Keratinocyte (primary cell): ENCODE results near the gene F8A3. TPM values are rescaled to one million over a fixed set of nuclear protein-coding genes. Genes with fewer than 3 reads are reported as not detected.
"Not testable (repeated sequence)": the region's sequence is repeated elsewhere in the genome, so short reads cannot be mapped to it uniquely, and the experiment has no call there.

ENCODE experiments used
- DNase-seq: peaks from one replicate; pipeline ENCODE4 v3.0.0-alpha.2; 2011; ENCODE audit warnings: low read depth, missing footprints, low spot score
- FAIRE-seq: peaks from 2 replicates; lab custom pipeline; 2011; peaks lifted over from hg19 to GRCh38; lab: Jason Lieb, UNC
- H2AFZ ChIP-seq: 2 replicates; pipeline ENCODE4 v1.6.0; 2012; ENCODE audit warnings: low read length, control low read depth, inconsistent platforms; ENCODE audit not compliant: control insufficient read depth
- H3K27ac ChIP-seq: 2 replicates; pipeline ENCODE4 v1.5.1; 2011; ENCODE audit warnings: low read length; ENCODE audit not compliant: control insufficient read depth, insufficient read depth
- H3K27me3 ChIP-seq: 3 replicates; pipeline ENCODE4 v1.6.0; 2011; ENCODE audit warnings: low read length; ENCODE audit not compliant: control insufficient read depth, insufficient read depth; ENCODE audit errors: extremely low read depth
- H3K36me3 ChIP-seq, 2 experiments: 2 replicates in 1 of 2; 3 replicates in 1 of 2; pipeline ENCODE4 v1.5.1; 2011; ENCODE audit warnings: low read length in 2 of 2, mild to moderate bottlenecking in 1 of 2; ENCODE audit not compliant: control insufficient read depth in 2 of 2, insufficient read depth in 2 of 2; ENCODE audit errors: extremely low read depth in 1 of 2
- H3K4me1 ChIP-seq: 3 replicates; pipeline ENCODE4 v1.5.1; 2011; ENCODE audit warnings: low read length; ENCODE audit not compliant: control insufficient read depth, insufficient read depth; ENCODE audit errors: extremely low read depth
- H3K4me2 ChIP-seq: 3 replicates; pipeline ENCODE4 v1.6.0; 2011; ENCODE audit warnings: low read depth, low read length; ENCODE audit not compliant: control insufficient read depth, insufficient read depth; ENCODE audit errors: extremely low read depth
- H3K4me3 ChIP-seq, 3 experiments: fragments of 200-600 bp in 1 of 3; sonication (generic) in 1 of 3; 2 replicates in 2 of 3; 3 replicates in 1 of 3; pipeline ENCODE4 v1.5.1; 2011 to 2016; ENCODE audit warnings: low read length in 3 of 3, mild to moderate bottlenecking in 3 of 3, control low read depth in 2 of 3, inconsistent platforms in 1 of 3, low read depth in 1 of 3, mixed read lengths in 1 of 3, mixed run types in 1 of 3, moderate library complexity in 1 of 3; ENCODE audit not compliant: control insufficient read depth in 2 of 3, insufficient read depth in 2 of 3; ENCODE audit errors: extremely low read depth in 1 of 3
- H3K79me2 ChIP-seq: 2 replicates; pipeline ENCODE4 v1.6.0; 2012; ENCODE audit warnings: low read length; ENCODE audit not compliant: control insufficient read depth, insufficient read depth
- H3K9ac ChIP-seq: 3 replicates; pipeline ENCODE4 v1.6.0; 2011; ENCODE audit warnings: low read length; ENCODE audit not compliant: control insufficient read depth, insufficient read depth; ENCODE audit errors: extremely low read depth
- H3K9me1 ChIP-seq: 3 replicates; pipeline ENCODE4 v1.6.0; 2011; ENCODE audit warnings: low read length; ENCODE audit not compliant: control insufficient read depth, insufficient read depth; ENCODE audit errors: extremely low read depth
- H3K9me3 ChIP-seq: 2 replicates; pipeline ENCODE4 v1.5.1; 2012; ENCODE audit warnings: low read depth, low read length; ENCODE audit not compliant: control insufficient read depth
- H4K20me1 ChIP-seq: 3 replicates; pipeline ENCODE4 v1.6.0; 2011; ENCODE audit warnings: low read length; ENCODE audit not compliant: control insufficient read depth, insufficient read depth; ENCODE audit errors: extremely low read depth
- dilution Hi-C: fragments of 300-500 bp; cut with MboI; formaldehyde crosslinking; loops from one replicate; pipeline ENCODE4 v1.7.0; 2020; ENCODE audit warnings: low sequenced_read_pairs; ENCODE audit not compliant: extremely low pct_ligation_motif_present
- polyA plus RNA-seq, 5 experiments: library from polyadenylated mRNA; depleted of rRNA in 3 of 5; stranded (reverse) in 3 of 5; stranded (forward) in 1 of 5; unstranded in 1 of 5; fragments of >200 nt; gene quantifications; 1 replicate in 1 of 5; 2 replicates in 3 of 5; 3 replicates in 1 of 5; pipeline versions ENCODE4 v1.2.1 to v1.2.3, GENCODE V29; 2011 to 2012; ENCODE audit warnings: missing spikeins in 2 of 5, low read depth in 1 of 5, low replicate concordance in 1 of 5

F8A3 gene
- polyA plus RNA-seq, 1 donor (not counting 4 experiments of a cell fraction or from before 2014, with no cell fraction given), result 1.6 TPM

DNA sequence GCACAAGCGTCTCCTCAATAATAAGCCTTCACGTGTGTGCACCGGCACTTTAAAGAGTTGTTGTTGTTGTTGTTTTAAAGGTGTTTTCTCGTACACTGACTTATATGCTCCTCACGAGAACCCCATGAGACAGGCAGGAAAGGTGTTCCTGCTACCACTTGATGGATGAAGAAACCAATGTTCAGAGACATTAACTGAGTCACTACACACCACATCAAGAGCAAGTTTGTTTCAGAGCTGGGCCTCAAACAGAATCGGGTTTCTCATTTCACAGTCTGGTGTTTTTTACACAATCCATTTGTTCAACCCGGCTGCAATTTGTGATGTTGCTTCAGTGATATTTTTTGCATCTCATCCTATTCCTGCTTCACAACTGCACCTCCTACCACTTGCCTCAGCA lies 18.7 kb upstream of the F8A3 start:
- H3K79me2 ChIP-seq, H3K27ac ChIP-seq, DNase-seq, dilution Hi-C loops, H3K9me1 ChIP-seq, H3K27me3 ChIP-seq, H3K4me2 ChIP-seq, H3K9ac ChIP-seq, H3K4me3 ChIP-seq, H3K9me3 ChIP-seq, H4K20me1 ChIP-seq, H2AFZ ChIP-seq, H3K36me3 ChIP-seq, H3K4me1 ChIP-seq: not testable (repeated sequence)
- FAIRE-seq, result peak; percentile 69

DNA sequence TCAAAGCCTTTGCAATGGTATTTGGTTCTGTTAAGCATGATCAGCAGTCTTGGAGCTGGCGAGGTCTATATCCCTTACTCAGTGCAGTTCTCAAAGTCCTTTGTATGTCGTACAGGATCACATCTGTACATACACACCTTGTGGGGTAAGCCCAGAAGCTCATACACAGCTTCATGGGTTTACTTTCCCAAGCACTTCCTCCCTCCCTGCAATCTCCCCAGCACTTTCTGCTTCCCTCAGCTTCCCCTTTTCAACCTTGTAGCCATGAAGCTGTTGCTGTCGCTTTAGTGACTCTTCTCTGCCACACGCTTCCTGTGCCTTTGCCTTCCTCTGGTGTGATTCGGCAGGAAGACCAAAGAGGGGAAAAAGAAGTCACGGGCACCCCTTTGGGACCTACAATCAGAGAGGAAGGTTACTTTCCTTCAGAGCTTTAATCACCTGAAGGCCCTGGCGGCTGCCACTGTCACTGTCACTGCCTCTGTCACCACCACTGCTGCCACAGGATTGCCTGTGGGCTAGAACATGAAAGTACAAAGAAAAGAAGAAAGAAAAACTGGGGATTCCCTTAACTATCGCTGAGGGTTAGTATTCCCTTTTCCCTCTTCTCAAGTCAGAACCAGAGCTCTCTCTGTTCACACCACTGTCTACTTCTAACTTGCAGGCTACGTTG lies 8.0 kb upstream of the F8A3 start:
- H3K4me3 ChIP-seq, H3K4me1 ChIP-seq, dilution Hi-C loops, H3K9ac ChIP-seq, H3K27ac ChIP-seq, H3K4me2 ChIP-seq, H2AFZ ChIP-seq, H3K9me3 ChIP-seq, H3K36me3 ChIP-seq, H3K79me2 ChIP-seq, H3K9me1 ChIP-seq, H3K27me3 ChIP-seq, DNase-seq, H4K20me1 ChIP-seq, FAIRE-seq: not testable (repeated sequence)

DNA sequence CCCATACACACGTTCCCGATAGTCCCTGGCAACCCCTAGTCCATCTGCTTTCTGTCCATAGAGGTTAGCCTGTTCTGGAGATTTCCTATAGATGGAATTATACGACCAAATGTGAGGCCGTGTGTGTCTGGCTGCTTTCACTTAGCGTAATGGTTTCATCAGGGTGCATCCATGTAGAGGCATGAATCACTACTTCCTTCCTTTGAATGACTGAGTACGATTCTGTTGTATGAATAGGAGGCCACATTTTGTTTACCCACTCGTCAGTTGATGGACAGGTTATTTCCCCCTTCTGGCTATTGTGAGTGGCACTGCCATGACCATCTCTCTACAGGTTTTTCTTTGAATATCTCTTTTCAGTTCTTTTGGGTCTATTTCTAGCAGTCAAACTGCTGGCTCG lies 2.1 kb upstream of the F8A3 start:
- H3K4me3 ChIP-seq, H3K9me3 ChIP-seq, H2AFZ ChIP-seq, H3K27me3 ChIP-seq, FAIRE-seq, H3K4me2 ChIP-seq, H4K20me1 ChIP-seq, dilution Hi-C loops, H3K9ac ChIP-seq, DNase-seq, H3K9me1 ChIP-seq, H3K79me2 ChIP-seq, H3K36me3 ChIP-seq, H3K27ac ChIP-seq, H3K4me1 ChIP-seq: not testable (repeated sequence)

DNA sequence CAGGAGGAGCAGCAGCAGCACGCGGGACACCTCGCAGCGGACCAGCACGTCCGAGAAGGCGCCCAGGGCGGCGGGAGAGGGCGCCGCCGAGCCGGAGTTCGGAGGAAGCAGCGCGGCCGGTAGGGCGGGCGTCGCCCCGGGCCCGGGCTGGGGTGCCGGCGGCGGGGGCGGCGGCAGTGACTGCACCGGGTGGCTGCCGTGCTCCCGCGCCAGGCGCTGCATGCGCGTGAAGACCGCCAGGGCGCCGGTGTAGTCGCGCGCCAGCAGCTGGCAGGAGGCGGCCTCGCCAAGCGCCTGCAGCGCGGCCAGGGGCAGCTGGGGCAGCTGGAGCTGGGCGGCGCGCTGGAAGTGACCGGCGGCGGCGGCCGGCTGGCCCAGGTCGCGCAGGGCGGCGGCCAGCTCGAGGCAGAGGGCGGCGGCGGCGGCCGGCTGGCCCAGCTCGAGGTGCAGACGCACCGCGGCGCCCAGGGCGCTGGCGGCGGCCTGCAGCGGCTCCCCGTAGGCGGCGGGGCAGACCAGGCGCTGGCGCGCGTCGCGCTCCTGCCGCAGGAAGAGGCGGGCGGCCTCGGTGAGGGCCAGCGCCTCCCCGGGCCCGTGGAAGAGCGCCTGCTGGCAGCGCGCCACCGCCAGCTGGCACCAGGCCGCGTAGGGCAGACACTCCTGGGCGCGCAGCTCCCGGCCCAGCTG lies 516 bp downstream of the F8A3 start:
- DNase-seq, dilution Hi-C loops, H3K27me3 ChIP-seq, H3K79me2 ChIP-seq, H3K4me2 ChIP-seq, H3K9me3 ChIP-seq, H3K4me3 ChIP-seq, FAIRE-seq, H3K9ac ChIP-seq, H3K4me1 ChIP-seq, H2AFZ ChIP-seq, H3K36me3 ChIP-seq, H3K9me1 ChIP-seq, H3K27ac ChIP-seq, H4K20me1 ChIP-seq: not testable (repeated sequence)
